Measurements from ENCODE around the gene ZNF518A.

- no peak for TF ChIP-seq CTCF (conservative IDR thresholded peaks at IDR 0.05)
- no peak for TF ChIP-seq ZFX (IDR thresholded peaks at IDR 0.05)
Measured at GRCh38 chr10:96107623-96108038, 22.5 kb upstream of the ZNF518A start.

Data from C4-2B (cell line).